Measurements from ENCODE around the gene FBXL16.

DNA sequence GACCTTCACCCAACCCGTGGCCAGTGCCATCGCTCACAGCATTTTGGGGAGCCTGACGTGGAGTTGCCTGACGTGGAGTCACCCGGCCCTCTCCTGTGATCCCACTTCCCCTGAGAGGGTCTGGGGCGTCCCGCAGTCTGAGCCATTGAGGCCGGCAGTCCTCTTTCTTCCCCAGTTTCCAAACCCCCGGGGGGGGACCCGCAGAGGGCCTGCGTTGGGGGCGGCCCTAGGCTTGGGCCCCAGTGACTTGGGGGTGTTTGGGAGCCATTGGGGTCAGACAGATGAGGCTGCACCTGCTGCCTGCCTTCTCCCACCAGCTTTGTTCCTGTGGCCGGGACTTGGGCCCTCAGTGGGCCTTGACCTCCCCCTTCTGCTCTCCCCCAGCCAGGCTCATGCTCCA is 35.9 kb downstream of the FBXL16 start:
- TF ChIP-seq, protein P1, sequence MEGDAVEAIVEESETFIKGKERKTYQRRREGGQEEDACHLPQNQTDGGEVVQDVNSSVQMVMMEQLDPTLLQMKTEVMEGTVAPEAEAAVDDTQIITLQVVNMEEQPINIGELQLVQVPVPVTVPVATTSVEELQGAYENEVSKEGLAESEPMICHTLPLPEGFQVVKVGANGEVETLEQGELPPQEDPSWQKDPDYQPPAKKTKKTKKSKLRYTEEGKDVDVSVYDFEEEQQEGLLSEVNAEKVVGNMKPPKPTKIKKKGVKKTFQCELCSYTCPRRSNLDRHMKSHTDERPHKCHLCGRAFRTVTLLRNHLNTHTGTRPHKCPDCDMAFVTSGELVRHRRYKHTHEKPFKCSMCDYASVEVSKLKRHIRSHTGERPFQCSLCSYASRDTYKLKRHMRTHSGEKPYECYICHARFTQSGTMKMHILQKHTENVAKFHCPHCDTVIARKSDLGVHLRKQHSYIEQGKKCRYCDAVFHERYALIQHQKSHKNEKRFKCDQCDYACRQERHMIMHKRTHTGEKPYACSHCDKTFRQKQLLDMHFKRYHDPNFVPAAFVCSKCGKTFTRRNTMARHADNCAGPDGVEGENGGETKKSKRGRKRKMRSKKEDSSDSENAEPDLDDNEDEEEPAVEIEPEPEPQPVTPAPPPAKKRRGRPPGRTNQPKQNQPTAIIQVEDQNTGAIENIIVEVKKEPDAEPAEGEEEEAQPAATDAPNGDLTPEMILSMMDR (IDR thresholded peaks at IDR 0.05) = no peak
- no peak for TF ChIP-seq POLR2A (IDR thresholded peaks at IDR 0.05)

All from esophagus squamous epithelium (tissue), 4 donors.